Measurements from ENCODE around the gene TC2N.
"Not testable (repeated sequence)": the region's sequence is repeated elsewhere in the genome, so short reads cannot be mapped to it uniquely, and the experiment has no call there.

TC2N gene

GRCh38 chr14:91867316-91867988, at the start of gene TC2N:
Gene TC2N (minus strand): TSS chr14:91867536. CDS start chr14:91813769, 53,767 bp downstream.
- DNase-seq = no peak

- DNase-seq = no peak
Measured at GRCh38 chr14:91912035-91912434, 44.7 kb upstream of the TC2N start.

GRCh38 chr14:91911474-91912032, 44.2 kb upstream of the TC2N start:
- peak; percentile 40 for DNase-seq

- peak; percentile 52 for DNase-seq
Measured at GRCh38 chr14:91910196-91910595, 42.9 kb upstream of the TC2N start.

- no peak for DNase-seq
Measured at GRCh38 chr14:91906374-91906773, 39.0 kb upstream of the TC2N start.

- no peak for DNase-seq
Measured at GRCh38 chr14:91904956-91905645, 37.8 kb upstream of the TC2N start.

- DNase-seq = no peak
Measured at GRCh38 chr14:91904483-91904882, 37.1 kb upstream of the TC2N start.

GRCh38 chr14:91903070-91903469, 35.7 kb upstream of the TC2N start:
- no peak for DNase-seq

GRCh38 chr14:91902336-91902735, 35.0 kb upstream of the TC2N start:
- DNase-seq = no peak

- DNase-seq = no peak
Measured at GRCh38 chr14:91901449-91902226, 34.3 kb upstream of the TC2N start.

GRCh38 chr14:91899806-91900205, 32.5 kb upstream of the TC2N start:
- DNase-seq = peak; percentile 36

- no peak for DNase-seq
Measured at GRCh38 chr14:91899213-91899612, 31.9 kb upstream of the TC2N start.

GRCh38 chr14:91898372-91898771, 31.0 kb upstream of the TC2N start:
- no peak for DNase-seq

GRCh38 chr14:91897716-91898115, 30.4 kb upstream of the TC2N start:
- DNase-seq = not testable (repeated sequence)

GRCh38 chr14:91897106-91897701, 29.9 kb upstream of the TC2N start:
- peak; percentile 63 for DNase-seq

- DNase-seq = no peak
Measured at GRCh38 chr14:91896419-91896818, 29.1 kb upstream of the TC2N start.

- peak; percentile 78 for DNase-seq
Measured at GRCh38 chr14:91893669-91894068, 26.3 kb upstream of the TC2N start.

- DNase-seq = no peak
Measured at GRCh38 chr14:91893007-91893406, 25.7 kb upstream of the TC2N start.

GRCh38 chr14:91891721-91892220, 24.4 kb upstream of the TC2N start:
- DNase-seq = no peak

- DNase-seq = no peak
Measured at GRCh38 chr14:91891101-91891500, 23.8 kb upstream of the TC2N start.

GRCh38 chr14:91890291-91890749, 23.0 kb upstream of the TC2N start:
- no peak for DNase-seq

GRCh38 chr14:91889477-91890211, 22.3 kb upstream of the TC2N start:
- no peak for DNase-seq

All from inflammatory macrophage treated with lipopolysaccharide for 4 hours (primary cell).